ENCODE results near the gene AXIN2. TPM values are rescaled to one million over a fixed set of nuclear protein-coding genes. Genes with fewer than 3 reads are reported as not detected.
"Not testable (repeated sequence)": the region's sequence is repeated elsewhere in the genome, so short reads cannot be mapped to it uniquely, and the experiment has no call there.

AXIN2 gene
- total RNA-seq, 2 donors from 2014 or later, result 0.96 to 3.6 TPM

DNA sequence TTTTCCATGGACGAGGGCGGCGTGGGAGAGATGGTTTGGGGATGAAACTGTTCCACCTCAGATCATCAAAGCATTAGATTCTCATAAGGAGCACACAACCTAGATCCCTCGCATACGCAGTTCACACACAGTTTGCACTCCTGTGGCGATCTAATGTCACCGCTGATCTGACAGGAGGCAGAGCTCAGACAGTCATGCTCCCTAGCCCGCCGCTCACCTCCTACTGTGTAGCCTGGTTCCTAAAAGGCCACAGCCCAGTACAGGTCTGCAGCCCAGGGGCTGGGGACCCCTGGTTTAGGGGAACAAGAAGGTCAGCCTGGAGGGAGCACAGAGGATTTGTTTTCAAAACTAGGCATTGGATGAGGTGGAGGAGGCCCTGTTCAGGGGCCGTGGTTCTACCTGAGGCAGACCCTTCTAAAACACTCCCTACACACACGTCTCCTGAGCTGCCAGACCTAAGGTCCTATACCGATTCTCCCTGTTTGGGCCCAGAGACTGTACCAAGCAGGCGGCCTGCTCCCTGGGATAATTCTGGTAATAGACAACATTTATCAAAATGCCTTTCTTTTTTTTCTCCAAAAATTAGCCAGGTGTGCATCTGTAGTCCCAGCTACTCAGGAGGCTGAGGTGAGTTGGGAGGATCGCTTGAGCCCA, 38.6 kb downstream of the AXIN2 start:
- Mint-ChIP-seq H3K36me3 (no peaks in the 10 kb centered on the region), H3K9me3 (no peaks in the 10 kb centered on the region), H3K27ac (no peak overlapping the region)
- ATAC-seq (peak; percentile 19 to 36), DNase-seq (ENCODE audit: low spot score in 2 of 2) (no peak)

DNA sequence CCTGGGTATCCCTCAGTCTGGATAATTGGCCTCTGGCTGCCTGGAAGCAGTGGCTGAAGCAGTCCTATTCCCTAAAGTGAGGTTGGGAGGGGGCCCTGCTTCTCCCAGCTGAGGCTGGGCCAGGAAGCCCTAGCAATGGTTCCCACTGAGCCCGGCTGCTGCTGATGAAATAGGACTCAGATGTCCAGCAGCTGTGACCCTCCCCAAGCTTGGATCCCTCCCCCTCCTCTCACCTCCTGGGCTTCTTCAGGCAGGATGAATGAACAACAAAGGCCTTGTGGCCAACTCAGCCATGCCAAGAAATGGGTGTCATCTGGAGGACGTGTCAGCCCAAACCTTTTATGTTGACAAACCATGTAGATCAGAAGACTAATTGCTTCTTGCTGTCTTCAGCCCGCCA, 42.0 kb downstream of the AXIN2 start:
- Mint-ChIP-seq H3K36me3 (no peaks in the 10 kb centered on the region), H3K9me3 (no peaks in the 10 kb centered on the region), H3K27ac (no peak overlapping the region)
- no peak for DNase-seq (ENCODE audit: low spot score in 2 of 2)
- no peak for ATAC-seq

DNA sequence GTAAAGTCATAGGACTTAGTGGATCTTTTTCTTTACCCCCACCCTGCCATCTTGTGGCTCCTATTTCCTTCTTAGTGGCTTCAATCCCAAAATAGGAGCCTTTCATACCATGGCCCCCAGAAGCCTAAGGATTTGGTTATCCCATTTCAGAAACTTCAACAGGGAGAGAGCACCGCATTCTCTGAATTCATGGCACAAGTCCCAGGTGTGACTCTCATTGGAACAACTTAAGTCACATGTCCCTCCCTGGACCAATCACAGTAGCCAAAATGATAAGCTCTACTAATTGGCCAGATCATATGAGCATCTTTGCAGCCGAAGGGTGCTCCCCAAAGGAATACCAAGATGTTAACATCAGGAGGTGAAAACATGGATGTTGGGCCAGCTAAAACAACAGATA, 43.2 kb downstream of the AXIN2 start:
- no peak overlapping the region for H3K27ac Mint-ChIP-seq
- no peaks in the 10 kb centered on the region for H3K36me3 Mint-ChIP-seq
- ATAC-seq (no peak), DNase-seq (ENCODE audit: low spot score in 2 of 2) (no peak)
- no peaks in the 10 kb centered on the region for H3K9me3 Mint-ChIP-seq

DNA sequence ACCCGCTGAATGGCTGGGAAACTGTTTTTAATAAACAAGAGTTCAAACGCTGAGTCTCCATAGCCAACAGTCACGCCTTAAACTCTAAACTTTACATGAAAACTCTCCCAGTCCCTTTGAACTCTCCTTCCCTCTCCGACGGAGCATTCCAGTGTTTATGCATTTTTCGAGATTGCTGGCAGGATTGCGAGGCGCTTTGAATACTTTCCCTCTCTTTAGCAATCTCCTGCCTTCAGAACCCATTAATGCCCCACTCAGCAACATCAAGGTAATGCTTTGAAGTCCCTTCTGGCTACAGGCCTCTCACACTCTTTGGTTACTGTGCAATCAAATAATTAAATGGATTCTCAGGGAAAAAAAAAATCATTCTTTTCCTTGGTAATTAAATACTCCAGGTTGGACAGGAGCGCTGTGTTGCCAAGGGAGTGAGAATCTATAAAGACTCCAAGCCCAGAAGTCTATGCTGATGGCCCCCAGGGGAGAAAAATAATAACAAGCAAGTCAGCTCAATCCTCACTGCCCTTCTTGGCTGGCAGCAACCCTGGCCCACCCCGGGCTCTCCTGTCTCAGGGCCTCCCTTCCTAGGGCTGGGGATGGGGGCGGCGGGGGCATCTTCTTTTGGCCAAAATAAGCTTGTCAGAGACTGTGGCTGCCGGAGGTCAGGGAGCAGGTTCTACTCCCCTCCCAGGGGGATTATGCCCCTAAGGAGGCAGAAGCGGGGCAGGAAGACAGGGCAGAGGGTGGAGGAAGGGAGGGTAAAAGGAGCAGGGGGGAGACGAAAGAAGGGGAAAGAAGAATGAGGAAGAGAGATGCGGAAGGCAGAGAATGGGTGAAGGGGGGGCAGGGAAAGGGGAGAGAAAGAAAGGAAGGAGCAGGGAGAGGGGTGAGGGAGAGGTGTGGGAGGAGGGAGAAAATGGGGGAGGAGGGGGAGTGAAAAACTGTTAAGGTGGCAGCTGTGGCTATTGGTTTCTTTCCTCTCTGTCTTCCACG, 45.2 kb downstream of the AXIN2 start:
- Mint-ChIP-seq H3K36me3 (no peaks in the 10 kb centered on the region), H3K9me3 (no peaks in the 10 kb centered on the region), H3K27ac (no peak overlapping the region)
- ATAC-seq, result no peak
- DNase-seq (ENCODE audit: low spot score in 2 of 2), result no peak

DNA sequence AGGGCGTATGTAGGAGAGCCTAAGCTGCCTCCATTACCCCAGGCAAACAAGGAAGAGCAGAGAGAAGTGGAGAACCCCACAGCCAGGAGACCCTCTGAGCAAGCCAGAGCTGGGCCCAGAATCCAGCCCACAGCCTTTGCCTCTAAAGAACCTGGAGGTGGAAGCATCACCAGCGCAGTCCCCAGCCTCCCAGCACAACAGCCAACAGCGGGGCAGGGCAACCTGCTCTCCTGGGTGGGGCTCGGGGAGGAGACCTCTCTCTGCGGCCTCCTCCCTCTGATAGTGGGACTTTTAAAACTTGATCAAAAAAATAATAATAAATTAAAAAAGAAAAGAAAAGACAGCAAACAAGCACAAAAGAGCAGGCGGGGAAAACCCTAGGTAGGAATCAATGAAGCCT, 45.9 kb downstream of the AXIN2 start:
- Mint-ChIP-seq H3K9me3 (no peaks in the 10 kb centered on the region), H3K36me3 (no peaks in the 10 kb centered on the region), H3K27ac (no peak overlapping the region)
- DNase-seq (ENCODE audit: low spot score in 2 of 2) (no peak), ATAC-seq (no peak)

DNA sequence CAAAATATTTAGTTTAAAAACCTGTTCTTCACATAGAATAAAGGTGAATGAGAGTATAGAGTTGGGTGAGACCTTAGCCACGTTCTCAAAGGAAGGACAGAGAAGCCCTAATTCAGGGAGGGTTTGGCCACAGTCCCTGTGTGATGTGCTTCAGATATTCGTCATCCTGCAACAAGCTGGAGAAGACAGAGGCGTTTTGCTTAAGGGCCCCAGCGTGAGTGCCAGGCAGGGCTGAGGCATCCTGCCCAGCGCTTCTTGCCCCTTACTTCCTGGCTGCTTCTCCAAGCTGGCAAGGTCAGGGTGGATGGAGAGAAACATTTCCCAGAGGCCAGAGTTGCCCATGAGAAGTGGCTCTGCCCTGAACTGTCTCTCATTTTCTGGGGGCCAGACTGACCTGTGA, 46.9 kb downstream of the AXIN2 start:
- Mint-ChIP-seq H3K9me3 (peaks cover 0 to 3% of the 10 kb centered on the region in 2 donors), H3K27ac (peak overlapping the region in 1 of 2 donors; percentile 29), H3K36me3 (no peaks in the 10 kb centered on the region)
- ATAC-seq (peak; percentile 57 to 71), DNase-seq (ENCODE audit: low spot score in 2 of 2) (no peak)

DNA sequence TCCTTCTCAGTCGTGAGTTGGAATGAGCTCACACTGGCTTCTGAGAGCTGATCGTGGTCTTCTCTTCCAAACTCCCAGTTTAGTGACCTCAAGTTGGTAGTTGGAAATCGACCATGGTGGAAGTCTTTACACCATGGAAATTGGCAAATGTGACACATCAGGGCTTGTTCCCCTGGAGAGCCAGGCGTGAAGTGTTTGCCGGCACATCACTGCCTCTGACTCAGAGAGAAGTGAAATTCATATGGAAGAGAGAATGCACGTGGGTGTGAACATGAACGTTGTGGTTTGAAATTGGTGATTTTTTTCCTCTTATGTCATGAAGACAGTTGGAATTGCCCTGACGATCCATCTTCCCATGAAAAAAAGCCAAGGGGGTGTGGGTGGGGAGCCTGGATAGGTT, 47.4 kb downstream of the AXIN2 start:
- Mint-ChIP-seq H3K36me3 (no peaks in the 10 kb centered on the region), H3K27ac (peak overlapping the region in 1 of 2 donors; percentile 3), H3K9me3 (peaks cover 0 to 3% of the 10 kb centered on the region in 2 donors)
- peak; percentile 80 to 89 for ATAC-seq
- no peak for DNase-seq (ENCODE audit: low spot score in 2 of 2)

DNA sequence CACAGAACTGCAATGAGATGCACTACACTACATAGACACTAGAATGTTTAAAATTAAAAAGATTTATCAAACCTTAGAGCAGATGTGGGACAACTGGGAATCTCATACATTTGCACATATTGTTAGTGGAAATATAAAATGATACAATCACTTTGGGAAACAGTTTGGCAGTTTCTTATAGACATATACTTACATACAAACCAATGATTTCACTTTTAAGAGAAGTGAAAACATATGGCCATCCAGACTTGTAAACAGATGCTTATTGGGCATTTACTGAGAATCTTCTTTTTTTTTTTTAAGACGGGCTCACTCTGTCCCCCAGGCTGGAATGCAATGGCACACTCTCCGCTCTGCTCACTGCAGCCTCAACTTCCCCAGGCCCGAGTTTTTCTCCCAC, 50.1 kb downstream of the AXIN2 start:
- no peak overlapping the region for H3K27ac Mint-ChIP-seq
- DNase-seq (ENCODE audit: low spot score in 2 of 2), result no peak
- peaks cover 0 to 3% of the 10 kb centered on the region in 2 donors for H3K9me3 Mint-ChIP-seq
- no peak for ATAC-seq
- no peaks in the 10 kb centered on the region for H3K36me3 Mint-ChIP-seq

DNA sequence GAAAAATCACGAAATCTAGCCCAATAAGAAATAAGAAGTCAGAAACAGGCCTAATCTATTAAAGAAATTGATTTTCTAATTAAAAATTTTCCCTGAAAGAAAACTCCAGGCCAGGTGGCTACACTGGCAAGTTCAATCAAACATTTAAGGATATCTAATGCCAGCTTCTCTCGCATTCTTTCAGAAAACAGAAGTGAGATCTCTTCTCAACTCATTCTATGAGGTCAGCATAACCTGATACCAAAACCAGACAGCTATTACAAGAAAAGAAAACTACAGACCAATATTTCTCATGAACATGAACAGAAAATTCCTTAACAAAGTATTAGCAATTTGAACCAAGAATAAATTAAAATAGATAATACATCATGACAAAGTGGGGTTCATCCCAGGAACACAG, 52.4 kb downstream of the AXIN2 start:
- Mint-ChIP-seq H3K9me3 (peaks cover 3 to 4% of the 10 kb centered on the region in 2 donors), H3K27ac (no peak overlapping the region), H3K36me3 (peaks cover 0 to 4% of the 10 kb centered on the region in 2 donors)
- no peak for DNase-seq (ENCODE audit: low spot score in 2 of 2)
- ATAC-seq, result no peak

DNA sequence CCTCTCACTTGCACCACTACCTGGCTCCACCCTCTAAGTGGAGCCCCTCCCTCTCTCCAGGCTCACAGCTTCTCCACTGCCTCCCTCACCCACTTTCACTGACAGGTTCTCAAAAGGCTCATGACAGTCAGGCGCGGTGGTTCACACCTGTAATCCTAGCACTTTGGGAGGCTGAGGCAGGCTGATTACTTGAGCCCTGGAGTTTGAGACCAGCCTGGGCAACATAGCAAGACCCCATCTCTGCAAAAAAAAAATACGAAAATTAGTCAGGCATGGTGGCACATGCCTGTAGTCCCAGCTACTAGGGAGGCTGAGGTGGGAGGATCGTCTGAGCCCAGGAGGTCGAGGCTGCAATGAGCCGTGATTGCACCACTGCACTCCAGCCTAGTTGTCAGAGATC, 56.8 kb downstream of the AXIN2 start:
- DNase-seq (ENCODE audit: low spot score in 2 of 2), result peak in 1 of 2 donors; percentile 39
- not testable (repeated sequence) for H3K9me3 Mint-ChIP-seq, ATAC-seq, H3K27ac Mint-ChIP-seq, H3K36me3 Mint-ChIP-seq

DNA sequence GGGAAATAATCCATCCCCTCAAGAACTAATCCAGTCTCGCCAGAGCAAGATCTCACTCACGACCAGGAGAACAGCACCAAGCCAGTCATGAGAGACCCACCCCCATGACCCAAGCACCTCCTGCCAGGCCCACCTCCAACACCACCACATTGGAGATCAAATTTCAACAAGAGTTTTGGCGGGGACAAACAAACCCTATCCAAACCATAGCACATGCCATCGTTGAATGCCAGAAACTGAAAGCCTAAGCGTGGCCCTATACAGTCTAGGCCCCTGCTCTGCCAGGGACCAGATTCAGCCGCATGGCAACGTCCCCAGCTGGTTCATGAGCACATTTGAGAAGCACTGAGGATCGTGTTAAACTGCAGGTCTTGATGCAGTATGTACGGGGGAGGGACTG, 57.3 kb downstream of the AXIN2 start:
- no peak for ATAC-seq

DNA sequence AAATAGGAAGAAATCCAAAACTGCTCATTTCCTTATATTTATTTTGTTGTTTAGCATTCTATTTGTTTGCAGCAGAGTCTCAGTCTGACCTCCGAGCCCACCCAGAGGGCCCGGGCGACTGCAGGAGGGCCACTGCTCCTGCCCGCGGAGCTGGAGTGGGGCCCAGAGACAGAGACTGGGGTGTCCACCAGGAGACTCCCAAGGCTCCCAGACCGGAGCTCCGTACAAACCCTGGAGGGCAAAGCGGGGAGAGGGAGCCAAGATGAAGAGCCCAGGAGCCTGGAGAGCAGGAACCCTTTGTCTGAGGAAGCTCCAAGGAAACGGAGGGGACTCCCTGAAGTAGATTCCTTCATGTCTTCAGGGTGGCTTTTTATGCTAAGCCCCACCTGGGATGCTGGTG, 57.9 kb downstream of the AXIN2 start:
- Mint-ChIP-seq H3K36me3 (peaks cover 0 to 4% of the 10 kb centered on the region in 2 donors), H3K9me3 (peaks cover 0 to 4% of the 10 kb centered on the region in 2 donors), H3K27ac (no peak overlapping the region)
- peak in 1 of 2 donors; percentile 34 for DNase-seq (ENCODE audit: low spot score in 2 of 2)
- no peak for ATAC-seq

More for the DNA sequence above, 57.3 kb downstream of the AXIN2 start:
- peak in 1 of 2 donors; percentile 20 for DNase-seq (ENCODE audit: low spot score in 2 of 2)
- Mint-ChIP-seq H3K36me3 (peaks cover 0 to 4% of the 10 kb centered on the region in 2 donors), H3K27ac (no peak overlapping the region), H3K9me3 (peaks cover 0 to 4% of the 10 kb centered on the region in 2 donors)

DNA sequence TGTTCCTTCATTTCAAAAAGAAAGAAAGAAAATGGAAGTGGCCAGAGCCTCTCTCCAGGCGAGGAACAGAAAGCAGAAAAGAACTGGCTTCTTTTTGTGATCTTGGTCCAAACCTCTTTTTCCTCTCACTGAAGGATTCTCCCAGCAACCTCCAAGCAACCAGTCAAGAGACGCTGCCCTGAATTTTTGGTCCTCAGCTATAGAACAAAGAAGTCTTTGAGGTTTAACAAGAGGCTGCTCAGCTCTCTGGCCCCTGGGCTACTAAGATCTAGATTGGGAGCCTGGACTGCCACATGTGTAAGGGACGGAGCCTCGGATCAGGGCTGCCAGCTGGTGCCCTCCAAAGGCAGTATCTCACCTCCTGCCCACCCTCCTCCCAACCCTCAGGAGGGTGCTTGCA, 62.6 kb downstream of the AXIN2 start:
- Mint-ChIP-seq H3K36me3 (no peaks in the 10 kb centered on the region), H3K9me3 (no peaks in the 10 kb centered on the region), H3K27ac (no peak overlapping the region)
- ATAC-seq, result no peak
- DNase-seq (ENCODE audit: low spot score in 2 of 2), result no peak

DNA sequence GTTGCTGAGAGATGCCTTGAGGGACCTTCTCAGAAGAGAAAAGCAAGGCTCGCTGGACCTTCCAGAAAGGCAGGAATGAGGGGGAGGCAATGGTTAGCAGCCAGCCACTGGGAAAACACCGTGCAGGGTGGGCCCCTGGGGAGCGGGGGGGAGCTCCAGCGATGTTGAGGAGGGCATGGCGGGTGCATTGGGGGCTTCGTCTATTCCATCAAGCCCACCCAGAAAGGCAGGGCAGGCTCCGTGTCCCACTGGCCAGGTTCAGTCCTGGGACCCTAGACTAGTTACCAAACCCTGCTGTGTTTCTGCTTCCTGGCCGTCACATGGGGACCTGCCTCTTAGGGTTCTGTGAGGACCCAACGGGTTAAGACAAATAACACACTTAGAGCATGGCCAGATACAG, 64.6 kb downstream of the AXIN2 start:
- no peaks in the 10 kb centered on the region for H3K9me3 Mint-ChIP-seq
- no peaks in the 10 kb centered on the region for H3K36me3 Mint-ChIP-seq
- H3K27ac Mint-ChIP-seq, result no peak overlapping the region

DNA sequence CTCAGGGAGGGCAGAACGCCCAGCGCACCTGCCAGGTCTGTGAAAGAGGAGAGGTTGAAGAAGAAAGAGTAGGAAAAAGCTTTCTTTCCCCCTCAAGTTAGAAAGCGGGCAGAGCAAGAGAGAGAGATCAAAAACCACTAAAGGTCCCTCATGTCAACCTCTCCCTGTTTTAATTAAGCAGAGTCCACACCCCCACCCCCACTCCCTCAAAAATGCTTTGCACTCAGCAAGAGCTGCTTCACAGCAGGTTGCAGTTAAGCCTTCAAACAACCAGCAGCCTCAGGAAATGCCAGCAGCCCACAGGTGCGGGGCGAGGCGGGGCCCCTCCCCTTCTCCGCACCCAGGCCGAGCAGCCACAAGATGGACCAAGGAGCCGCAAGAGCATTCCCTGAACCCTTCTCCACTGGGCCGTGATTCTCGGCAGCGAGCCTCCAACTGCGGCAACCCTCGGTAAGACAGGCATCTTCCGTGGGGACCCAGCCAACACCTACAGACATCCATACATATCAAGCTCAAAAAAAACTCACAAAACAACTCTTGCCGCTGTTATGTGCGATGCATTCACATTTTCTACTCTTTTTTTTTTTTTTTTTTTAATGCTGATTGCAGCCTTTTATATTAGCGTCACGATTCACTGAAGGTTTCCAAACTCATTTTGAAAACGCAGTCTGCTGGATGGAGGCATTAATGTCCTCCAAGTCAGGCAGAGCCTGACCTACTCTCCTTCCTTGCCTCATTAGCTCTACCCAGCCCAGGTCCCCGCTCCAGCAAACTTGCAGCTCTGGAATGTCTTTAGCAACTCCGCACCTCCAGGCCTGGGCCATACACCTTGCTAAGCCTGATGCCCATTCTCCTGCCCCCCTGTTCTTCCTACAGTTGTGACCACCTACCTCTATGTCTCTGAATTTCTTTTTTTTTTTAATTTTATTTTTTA, 66.1 kb downstream of the AXIN2 start:
- peak in 1 of 2 donors; percentile 18 for ATAC-seq
- peak in 1 of 2 donors; percentile 26 for DNase-seq (ENCODE audit: low spot score in 2 of 2)
- Mint-ChIP-seq H3K27ac (no peak overlapping the region), H3K9me3 (no peaks in the 10 kb centered on the region), H3K36me3 (no peaks in the 10 kb centered on the region)

More for the DNA sequence above, 64.6 kb downstream of the AXIN2 start:
- ATAC-seq, result no peak
- no peak for DNase-seq (ENCODE audit: low spot score in 2 of 2)

DNA sequence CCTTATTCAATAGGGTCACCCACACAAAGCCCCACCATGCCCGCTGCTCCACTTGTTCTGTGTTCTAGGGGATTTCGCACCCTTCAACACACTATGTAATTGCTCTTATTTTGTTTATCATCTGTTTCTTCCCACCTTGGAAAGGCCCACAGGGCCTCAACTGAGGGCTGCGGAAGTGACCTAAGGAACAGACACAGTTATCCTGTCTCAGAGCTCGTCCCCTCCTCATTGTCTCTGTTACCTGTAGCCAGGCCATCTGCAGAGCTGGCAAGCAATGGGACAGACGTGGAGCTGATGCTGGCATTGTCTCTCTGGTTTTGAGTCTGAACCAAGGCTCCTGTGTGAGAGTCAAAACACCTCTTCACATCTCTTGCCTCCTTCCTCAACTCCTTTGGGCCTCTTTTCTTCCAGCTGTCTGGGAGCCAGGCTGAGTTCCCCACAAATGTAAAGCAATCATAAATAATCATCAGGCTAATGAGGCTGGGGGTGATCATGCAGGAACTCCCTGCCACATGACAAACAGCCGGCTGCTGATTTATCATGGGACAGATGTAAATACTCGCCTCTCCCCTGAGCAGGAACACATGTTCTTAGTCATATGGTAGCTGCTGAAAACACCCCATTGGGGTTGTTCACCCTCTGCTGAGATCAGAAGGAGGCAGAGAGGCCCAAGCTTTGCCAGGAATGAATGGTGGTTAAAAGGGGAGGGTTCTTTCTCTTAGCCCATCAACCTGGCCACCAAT, 71.9 kb downstream of the AXIN2 start:
- no peak overlapping the region for H3K27ac Mint-ChIP-seq
- DNase-seq (ENCODE audit: low spot score in 2 of 2), result no peak
- H3K9me3 Mint-ChIP-seq, result no peaks in the 10 kb centered on the region
- no peaks in the 10 kb centered on the region for H3K36me3 Mint-ChIP-seq
- ATAC-seq, result no peak
